Measurements from ENCODE around the gene MYO18B.

MYO18B gene

GRCh38 chr22:25696763-25697162 lies 45.2 kb upstream of the MYO18B start:
- no peak overlapping the region for H3K4me3 ChIP-seq (replicated peaks; ENCODE audit: low read depth, low read length)
- DNase-seq (ENCODE audit: low read depth) = no peak
- no peak for TF ChIP-seq CTCF (IDR thresholded peaks at IDR 0.05; ENCODE audit: low read length, missing control alignments)

GRCh38 chr22:25697181-25697664 lies 44.8 kb upstream of the MYO18B start:
- no peak overlapping the region for H3K4me3 ChIP-seq (replicated peaks; ENCODE audit: low read depth, low read length)
- TF ChIP-seq CTCF (IDR thresholded peaks at IDR 0.05; ENCODE audit: low read length, missing control alignments) = no peak
- peak; percentile 9 for DNase-seq (ENCODE audit: low read depth)

- no peak overlapping the region for H3K4me3 ChIP-seq (replicated peaks; ENCODE audit: low read depth, low read length)
- TF ChIP-seq CTCF (IDR thresholded peaks at IDR 0.05; ENCODE audit: low read length, missing control alignments) = no peak
- no peak for DNase-seq (ENCODE audit: low read depth)
Observed at GRCh38 chr22:25697978-25698377, 44.0 kb upstream of the MYO18B start.

DNA sequence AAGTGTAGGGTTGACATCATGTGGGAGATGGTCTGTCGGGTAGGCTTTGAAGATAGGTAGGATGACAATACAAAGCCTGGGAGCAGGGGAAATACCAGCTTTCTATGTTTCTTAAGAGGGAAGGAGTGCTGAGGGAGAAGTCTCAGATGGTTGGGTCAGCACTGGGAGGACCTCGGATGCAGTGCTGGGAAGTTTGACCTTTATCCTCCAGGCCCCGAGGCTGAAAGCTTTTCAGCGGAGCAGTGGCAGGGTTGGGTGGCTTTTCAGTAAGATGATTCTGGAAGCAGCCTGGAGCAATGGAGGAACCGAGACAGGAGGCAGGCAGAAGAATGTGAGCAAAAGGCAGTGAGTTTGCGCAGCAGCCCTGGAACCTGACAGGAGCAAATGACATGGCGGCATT lies 43.5 kb upstream of the MYO18B start:
- no peak for DNase-seq (ENCODE audit: low read depth)
- no peak for TF ChIP-seq CTCF (IDR thresholded peaks at IDR 0.05; ENCODE audit: low read length, missing control alignments)
- no peak overlapping the region for H3K4me3 ChIP-seq (replicated peaks; ENCODE audit: low read depth, low read length)

GRCh38 chr22:25698978-25699377 lies 43.0 kb upstream of the MYO18B start:
- H3K4me3 ChIP-seq (replicated peaks; ENCODE audit: low read depth, low read length) = no peak overlapping the region
- TF ChIP-seq CTCF (IDR thresholded peaks at IDR 0.05; ENCODE audit: low read length, missing control alignments) = no peak
- no peak for DNase-seq (ENCODE audit: low read depth)

DNA sequence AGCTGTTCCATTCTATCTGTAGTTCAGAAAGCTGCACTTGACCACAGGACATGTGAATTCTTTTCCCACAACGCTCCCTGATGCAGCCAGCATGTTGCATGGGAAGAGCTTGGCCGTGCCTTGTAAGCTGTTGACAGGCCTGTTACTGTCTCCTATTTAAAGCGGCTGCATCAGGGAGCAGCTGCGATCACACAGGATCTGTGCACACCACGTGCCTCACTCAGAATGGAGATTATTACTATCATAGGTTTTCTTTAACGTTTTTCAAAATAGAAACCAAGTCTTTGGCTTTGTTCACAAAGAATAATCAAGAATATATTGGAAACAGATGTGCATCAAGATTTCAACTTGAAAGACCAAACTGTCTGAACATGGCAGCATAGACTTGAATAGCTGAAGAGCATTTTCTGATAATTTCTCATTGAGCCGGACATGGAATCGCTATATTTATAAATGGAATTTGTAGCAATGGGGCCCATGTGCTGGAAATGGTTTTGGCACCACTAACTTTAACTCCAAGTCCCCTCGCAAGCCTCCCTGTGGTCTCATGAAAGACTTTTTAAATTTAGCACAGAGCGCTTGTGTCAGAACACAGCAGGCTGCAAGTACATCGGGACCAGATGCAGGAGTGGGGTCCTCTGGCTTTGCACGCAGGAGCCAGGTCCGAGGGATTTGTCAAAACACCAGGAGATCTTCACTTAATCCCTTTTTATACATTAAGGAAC lies 40.8 kb upstream of the MYO18B start:
- DNase-seq (ENCODE audit: low read depth) = no peak
- no peak overlapping the region for H3K4me3 ChIP-seq (replicated peaks; ENCODE audit: low read depth, low read length)
- no peak for TF ChIP-seq CTCF (IDR thresholded peaks at IDR 0.05; ENCODE audit: low read length, missing control alignments)

GRCh38 chr22:25702040-25702439 lies 39.9 kb upstream of the MYO18B start:
- no peak overlapping the region for H3K4me3 ChIP-seq (replicated peaks; ENCODE audit: low read depth, low read length)
- TF ChIP-seq CTCF (IDR thresholded peaks at IDR 0.05; ENCODE audit: low read length, missing control alignments) = peak; percentile 36
- peak; percentile 55 for DNase-seq (ENCODE audit: low read depth)

All from fibroblast of pulmonary artery (primary cell).